ENCODE measurements around the gene KATNAL2. TPM values are rescaled to one million over a fixed set of nuclear protein-coding genes. Genes with fewer than 3 reads are reported as not detected.
A peak's percentile ranks its signal among the peaks of the same experiment; 100 is the strongest.

Gene KATNAL2
- 1 to 10 TPM; 5.4 to 8.5 (median 7.3) TPM for polyA plus RNA-seq (ENCODE audit: insufficient read depth in 1 of 5, insufficient read length in 5 of 5, low replicate concordance in 1 of 5)
- long read RNA-seq, donor 1, result 0 reads
- long read RNA-seq, donor 2, partial matches to known transcripts, result 6 of 16 reads
- long read RNA-seq, donor 2, other reads (novel, unspliced or antisense), result 10 of 16 reads
- long read RNA-seq, donor 3, result 0 reads
- long read RNA-seq, donor 4, result 0 reads
- long read RNA-seq, donor 5, result 0 reads
- long read RNA-seq, donor 6, partial matches to known transcripts, result 0 of 1 reads
- long read RNA-seq, donor 6, other reads (novel, unspliced or antisense), result 0 of 1 reads
- long read RNA-seq, donor 7, result 0 reads
- long read RNA-seq, donor 8, result 0 reads

GRCh38 chr18:46917108-46917802 is at the start of gene KATNAL2, which contains the start of gene PIAS2:
Gene KATNAL2, plus strand, starts transcription at chr18:46917602. Its CDS starts 29,271 bp downstream, at chr18:46946873.
Gene PIAS2, minus strand, starts transcription at chr18:46917507. Its CDS starts 162 bp downstream, at chr18:46917345.
- peak; percentile 78 to 84 for DNase-seq

GRCh38 chr18:46868169-46868921 is 49.1 kb upstream of the KATNAL2 start:
- no peak for DNase-seq

GRCh38 chr18:46877329-46877987 is 39.9 kb upstream of the KATNAL2 start:
- DNase-seq, result no peak

- no peak for DNase-seq
Measured at GRCh38 chr18:46883180-46883579, 34.2 kb upstream of the KATNAL2 start.

GRCh38 chr18:46886893-46887292 is 30.5 kb upstream of the KATNAL2 start:
- no peak for DNase-seq

- DNase-seq, result no peak
Measured at GRCh38 chr18:46888965-46889364, 28.4 kb upstream of the KATNAL2 start.

GRCh38 chr18:46891742-46892214 is 25.6 kb upstream of the KATNAL2 start:
- DNase-seq, result no peak

GRCh38 chr18:46892842-46893241 is 24.6 kb upstream of the KATNAL2 start:
- no peak for DNase-seq

- no peak for DNase-seq
Measured at GRCh38 chr18:46893360-46893759, 24.0 kb upstream of the KATNAL2 start.

- DNase-seq, result no peak
Measured at GRCh38 chr18:46894124-46894523, 23.3 kb upstream of the KATNAL2 start.

- DNase-seq, result no peak
Measured at GRCh38 chr18:46899274-46899948, 18.0 kb upstream of the KATNAL2 start.

- DNase-seq, result no peak
Measured at GRCh38 chr18:46903406-46903805, 14.0 kb upstream of the KATNAL2 start.

- DNase-seq, result no peak
Measured at GRCh38 chr18:46909497-46909896, 7.9 kb upstream of the KATNAL2 start.

GRCh38 chr18:46910856-46911255 is 6.5 kb upstream of the KATNAL2 start:
- no peak for DNase-seq

GRCh38 chr18:46915800-46916550 is 1.4 kb upstream of the KATNAL2 start:
- DNase-seq, result peak in 1 of 2 donors; percentile 2

- peak; percentile 17 to 32 for DNase-seq
Measured at GRCh38 chr18:46916551-46917107, 773 bp upstream of the KATNAL2 start.

- peak; percentile 40 to 42 for DNase-seq
Measured at GRCh38 chr18:46917803-46918600, 600 bp downstream of the KATNAL2 start.

GRCh38 chr18:46920067-46920466 is 2.7 kb downstream of the KATNAL2 start:
- DNase-seq, result no peak

GRCh38 chr18:46920653-46921052 is 3.3 kb downstream of the KATNAL2 start:
- no peak for DNase-seq

Measured in right lung (tissue), 10 donors.